HepG2 (cell line): ENCODE data around the gene HES1. TPM values are rescaled to one million over a fixed set of nuclear protein-coding genes. Genes with fewer than 3 reads are reported as not detected.

Experiments
- ATF1 ChIP-seq: IDR thresholded peaks from 2 replicates; pipeline ENCODE4 v1.6.1; 2016; ENCODE audit warnings: mild to moderate bottlenecking, control low read depth
- CREM ChIP-seq, 2 experiments: sonication (generic) in 1 of 2; formaldehyde crosslinking in 1 of 2; IDR thresholded peaks; 2 replicates each; pipeline versions ENCODE4 v1.4.0 to v1.6.1; 2016 to 2020; ENCODE audit warnings: antibody characterized with exemption in 1 of 2, mild to moderate bottlenecking in 1 of 2, missing genetic modification reagents in 1 of 2
- FOSL2 ChIP-seq: sonication (generic); formaldehyde crosslinking; IDR thresholded peaks from 2 replicates; pipeline ENCODE4 v1.4.0; 2020; ENCODE audit warnings: missing genetic modification reagents
- FOXP4 ChIP-seq: sonication (generic); formaldehyde crosslinking; IDR thresholded peaks from 2 replicates; pipeline ENCODE4 v1.4.0; 2020; ENCODE audit warnings: missing genetic modification reagents
- HMGXB4 ChIP-seq, 2 experiments: sonication (generic) in 1 of 2; formaldehyde crosslinking in 1 of 2; IDR thresholded peaks; 2 replicates each; pipeline versions ENCODE4 v1.4.0 to v1.6.1; 2018 to 2020; ENCODE audit warnings: missing genetic modification reagents in 2 of 2, borderline replicate concordance in 1 of 2, low read depth in 1 of 2, mild to moderate bottlenecking in 1 of 2, missing biosample characterization in 1 of 2
- MLXIP ChIP-seq: sonication (generic); formaldehyde crosslinking; IDR thresholded peaks from 2 replicates; pipeline ENCODE4 v1.9.0; 2021; ENCODE audit warnings: missing genetic modification reagents, borderline replicate concordance
- NFRKB ChIP-seq: fragments of 450-650 bp; IDR thresholded peaks from 2 replicates; pipeline ENCODE4 v1.6.1; 2017
- TAF1 ChIP-seq: sonication (generic); formaldehyde crosslinking; IDR thresholded peaks from 2 replicates; pipeline ENCODE4 v1.4.0; 2020; ENCODE audit warnings: missing genetic modification reagents
- YEATS4 ChIP-seq: sonication (generic); formaldehyde crosslinking; IDR thresholded peaks from 2 replicates; pipeline ENCODE4 v1.4.0; 2020; ENCODE audit warnings: missing genetic modification reagents, borderline replicate concordance
- ZNF280D ChIP-seq: sonication (generic); formaldehyde crosslinking; IDR thresholded peaks from 2 replicates; pipeline ENCODE4 v1.5.1; 2020; ENCODE audit warnings: mild to moderate bottlenecking, missing genetic modification reagents
- ZNF382 ChIP-seq: sonication (generic); formaldehyde crosslinking; IDR thresholded peaks from 2 replicates; pipeline ENCODE4 v1.5.0; 2020; ENCODE audit warnings: missing genetic modification reagents, mild to moderate bottlenecking, borderline replicate concordance
- ZNF441 ChIP-seq: sonication (generic); formaldehyde crosslinking; IDR thresholded peaks from 2 replicates; pipeline ENCODE4 v1.7.0; 2021; ENCODE audit warnings: missing genetic modification reagents, borderline replicate concordance
- ZNF513 ChIP-seq: sonication (generic); formaldehyde crosslinking; conservative IDR thresholded peaks from 2 replicates; pipeline ENCODE4 v1.5.0; 2020; ENCODE audit warnings: missing genetic modification reagents
- ZNF558 ChIP-seq: sonication (generic); formaldehyde crosslinking; IDR thresholded peaks from 2 replicates; pipeline ENCODE4 v1.9.0; 2022; ENCODE audit warnings: mild to moderate bottlenecking, missing genetic modification reagents, borderline replicate concordance
- ZNF792 ChIP-seq: IDR thresholded peaks from 2 replicates; pipeline ENCODE4 v1.6.1; 2016
- polyA plus RNA-seq, 8 experiments: library from polyadenylated mRNA; depleted of rRNA in 3 of 8; stranded (reverse) in 7 of 8; unstranded in 1 of 8; fragments of >200 nt; fragmentation: Illumina TruSeq in 4 of 8; extraction: Trizol in 4 of 8; gene quantifications; 2 replicates each; pipeline versions ENCODE4 v1.2.1 to v1.2.3, GENCODE V29; 2011 to 2016; ENCODE audit warnings: low read depth in 4 of 8, missing spikeins in 1 of 8, mixed read lengths in 1 of 8; ENCODE audit not compliant: insufficient read depth in 1 of 8
- total RNA-seq, 5 experiments: library from RNA; depleted of rRNA; stranded (reverse); fragments of >200 nt; fragmentation: Illumina TruSeq; extraction: Trizol; gene quantifications; 2 replicates each; pipeline ENCODE4 v1.2.3, GENCODE V29; 2016; ENCODE audit warnings: low read depth in 1 of 5

Gene HES1
- total and polyA plus RNA-seq, 2 of the 13 experiments (the other 11 are each of a cell fraction or from before 2014, with no cell fraction given), result 15.4 to 19.8 TPM

- peak; percentile 73; the same call in 1 of the 2 replicates for TF ChIP-seq ZNF280D
- 0 out of 2 replicates have a peak, but pooled peaks have one; percentile 45 for TF ChIP-seq ZNF558 (CRISPR knock-in tag)
- 0 out of 4 replicates have a peak, but pooled peaks have one; percentile 27 to 28 for TF ChIP-seq HMGXB4 (CRISPR knock-in tag; IDR thresholded peaks at IDR 0.05; ENCODE audit: borderline replicate concordance in 1 of 2, low read depth in 1 of 2)
- TF ChIP-seq ZNF792, result no peak
- peak; percentile 84 for TF ChIP-seq FOXP4 (CRISPR knock-in tag)
- peak; percentile 80 for TF ChIP-seq CREM (IDR thresholded peaks at IDR 0.05)
- no peak for TF ChIP-seq CREM (CRISPR knock-in tag; IDR thresholded peaks at IDR 0.05)
- peak; percentile 60 for TF ChIP-seq FOSL2
- no peak for TF ChIP-seq MLXIP (CRISPR knock-in tag)
- no peak for TF ChIP-seq ZNF513 (CRISPR knock-in tag)
- peak; percentile 29; the same call in 1 of the 2 replicates for TF ChIP-seq ATF1 (CRISPR knock-in tag)
- no peak for TF ChIP-seq NFRKB
- TF ChIP-seq TAF1, result peak; percentile 39; the same call in 1 of the 2 replicates
- TF ChIP-seq YEATS4 (CRISPR knock-in tag), result no peak
- TF ChIP-seq ZNF441, result 0 out of 2 replicates have a peak, but pooled peaks have one; percentile 31
- TF ChIP-seq ZNF382 (CRISPR knock-in tag), result no peak
Observed at GRCh38 chr3:194130807-194131589, 5.0 kb upstream of the HES1 start (continued).
